Right atrium auricular region (tissue), 2 donors: ENCODE results near the gene PALM. TPM values are rescaled to one million over a fixed set of nuclear protein-coding genes. Genes with fewer than 3 reads are reported as not detected.

Source experiments
- DNase-seq: peaks from one replicate; pipeline ENCODE4 v3.0.0-alpha.2; 2019; ENCODE audit warnings: low spot score
- H3K27ac ChIP-seq, 2 donors: fragments of 200-600 bp; sonication (generic); 1 replicate in 1 of 2; 2 replicates in 1 of 2; pipeline ENCODE4 v1.5.1; 2016 to 2019
- H3K27me3 ChIP-seq, 2 donors: fragments of 200-600 bp; sonication (generic); one replicate each; pipeline versions ENCODE4 v1.5.1 to v1.6.0; 2017 to 2019
- H3K36me3 ChIP-seq: fragments of 200-600 bp; sonication (generic); one replicate; pipeline ENCODE4 v1.5.1; 2016
- H3K4me1 ChIP-seq, 2 donors: fragments of 200-600 bp; sonication (generic); one replicate each; pipeline versions ENCODE4 v1.5.1 to v1.6.0; 2017 to 2019
- H3K4me3 ChIP-seq, 2 donors: fragments of 200-600 bp; sonication (generic); 1 replicate in 1 of 2; 2 replicates in 1 of 2; pipeline ENCODE4 v1.5.1; 2017 to 2019; ENCODE audit warnings: mild to moderate bottlenecking in 1 of 2, moderate library complexity in 1 of 2
- H3K9me3 ChIP-seq, 2 donors: fragments of 200-600 bp; sonication (generic); one replicate each; pipeline ENCODE4 v1.5.1; 2019
- CTCF ChIP-seq, 2 donors: fragments of 200-600 bp; sonication (generic); IDR thresholded peaks; one replicate each; pipeline ENCODE4 v1.5.1; 2019; ENCODE audit warnings: antibody characterized with exemption in 2 of 2
- total RNA-seq, 2 donors: library from RNA; depleted of rRNA; stranded (reverse); fragments of >200 nt; gene quantifications; one replicate each; pipeline ENCODE4 v1.1.0, GENCODE V29; 2016

PALM gene
- total RNA-seq, 2 donors from 2014 or later, result 28.7 to 64.9 TPM

GRCh38 chr19:793806-794205, 85.1 kb downstream of the PALM start:
- peaks cover 0 to 57% of the 10 kb centered on the region in 2 donors for H3K4me1 ChIP-seq
- no peak for DNase-seq
- no peak overlapping the region for H3K27ac ChIP-seq
- H3K36me3 ChIP-seq, result peaks cover 9% of the 10 kb centered on the region
- H3K4me3 ChIP-seq, result no peak overlapping the region
- no peaks in the 10 kb centered on the region for H3K9me3 ChIP-seq
- TF ChIP-seq CTCF (IDR thresholded peaks at IDR 0.05), result no peak
- H3K27me3 ChIP-seq, result no peaks in the 10 kb centered on the region

GRCh38 chr19:795073-795611, 86.4 kb downstream of the PALM start:
- Histone ChIP-seq H3K4me1 (peaks cover 0 to 59% of the 10 kb centered on the region in 2 donors), H3K36me3 (peaks cover 10% of the 10 kb centered on the region), H3K27ac (peak overlapping the region; percentile 53 to 63), H3K27me3 (no peaks in the 10 kb centered on the region), H3K9me3 (no peaks in the 10 kb centered on the region), H3K4me3 (no peak overlapping the region)
- no peak for TF ChIP-seq CTCF (IDR thresholded peaks at IDR 0.05)
- DNase-seq, result no peak

GRCh38 chr19:795691-796581, 87.2 kb downstream of the PALM start:
- no peak for DNase-seq
- H3K27ac ChIP-seq, result peak overlapping the region; percentile 81 to 84
- H3K9me3 ChIP-seq, result no peaks in the 10 kb centered on the region
- H3K27me3 ChIP-seq, result no peaks in the 10 kb centered on the region
- peaks cover 0 to 61% of the 10 kb centered on the region in 2 donors for H3K4me1 ChIP-seq
- H3K4me3 ChIP-seq, result peak overlapping the region; percentile 65
- H3K36me3 ChIP-seq, result peaks cover 18% of the 10 kb centered on the region
- no peak for TF ChIP-seq CTCF (IDR thresholded peaks at IDR 0.05)

- Histone ChIP-seq H3K9me3 (no peaks in the 10 kb centered on the region), H3K27me3 (no peaks in the 10 kb centered on the region), H3K4me1 (peaks cover 2 to 61% of the 10 kb centered on the region in 2 donors), H3K27ac (peak within 1 kb of the TSS; percentile 90 to 96), H3K4me3 (peak within 1 kb of the TSS; percentile 97 to 99), H3K36me3 (peaks cover 28% of the 10 kb centered on the region)
- TF ChIP-seq CTCF (IDR thresholded peaks at IDR 0.05), result no peak
- peak; percentile 100 for DNase-seq
Observed at GRCh38 chr19:796692-797527, 88.2 kb downstream of the PALM start, which contains the start of gene PTBP1. TSS of gene PTBP1 (plus strand) at chr19:797452. CDS start at chr19:797498, 46 bp downstream.

Other genes starting within 250 kb of the PALM start
- 10 to 100 TPM in 1 of 2 donors, 1 to 10 TPM in 1; 9.6 to 26.8 TPM for gene SHC2, start 247.9 kb upstream of the PALM start, total RNA-seq
- gene MADCAM1, start 212.4 kb upstream of the PALM start, total RNA-seq, result not detected
- gene TPGS1, start 201.4 kb upstream of the PALM start, total RNA-seq, result 10 to 100 TPM; 30.3 to 33.2 TPM
- 10 to 100 TPM; 55.8 to 75.0 TPM for gene CDC34, start 177.2 kb upstream of the PALM start, total RNA-seq
- under 1 TPM in 1 of 2 donors, not detected in 1; 0.79 TPM for gene GZMM, start 164.9 kb upstream of the PALM start, total RNA-seq
- 1,000 to 10,000 TPM; 1,033 to 1,569 TPM for gene BSG, start 136.3 kb upstream of the PALM start, total RNA-seq
- gene HCN2, start 119.1 kb upstream of the PALM start, total RNA-seq, result 10 to 100 TPM in 1 of 2 donors, 1 to 10 TPM in 1; 1.4 to 11.1 TPM
- 10 to 100 TPM; 24.5 to 30.4 TPM for gene POLRMT, start 75.4 kb upstream of the PALM start, total RNA-seq
- gene FGF22, start 69.1 kb upstream of the PALM start, total RNA-seq, result under 1 TPM; 0.35 to 0.37 TPM
- 10 to 100 TPM; 53.3 to 68.5 TPM for gene RNF126, start 45.7 kb upstream of the PALM start, total RNA-seq
- gene FSTL3, start 32.5 kb upstream of the PALM start, total RNA-seq, result 100 to 1,000 TPM in 1 of 2 donors, 10 to 100 TPM in 1; 64.4 to 437 TPM
- gene PRSS57, start 13.5 kb upstream of the PALM start, total RNA-seq, result not detected
- gene MISP, start 42.2 kb downstream of the PALM start, total RNA-seq, result 1 to 10 TPM in 1 of 2 donors, under 1 TPM in 1; 0.96 to 1.5 TPM
- 10 to 100 TPM; 49.4 to 73.9 TPM for gene PTBP1, start 88.5 kb downstream of the PALM start, total RNA-seq
- not detected for gene PLPPR3, start 113.0 kb downstream of the PALM start, total RNA-seq
- not detected for gene AZU1, start 118.9 kb downstream of the PALM start, total RNA-seq
- not detected for gene PRTN3, start 132.1 kb downstream of the PALM start, total RNA-seq
- gene ELANE, start 143.4 kb downstream of the PALM start, total RNA-seq, result under 1 TPM; 0.67 to 0.83 TPM
- 100 to 1,000 TPM; 133 to 652 TPM for gene CFD, start 150.7 kb downstream of the PALM start, total RNA-seq
- 10 to 100 TPM; 17.7 to 26.5 TPM for gene MED16, start 184.3 kb downstream of the PALM start, total RNA-seq
- gene RNU6-9, start 184.5 kb downstream of the PALM start, total RNA-seq, result not detected
- 10 to 100 TPM; 19.5 to 30.4 TPM for gene R3HDM4, start 204.3 kb downstream of the PALM start, total RNA-seq
- gene KISS1R, start 208.4 kb downstream of the PALM start, total RNA-seq, result not detected
- 1 to 10 TPM; 1.7 to 3.4 TPM for gene ARID3A, start 217.1 kb downstream of the PALM start, total RNA-seq